ENCODE measurements around the gene MINDY4B.

GRCh38 chr3:150936693-150937092 is 31.5 kb upstream of the MINDY4B start:
- no peak for TF ChIP-seq POLR2AphosphoS5 (IDR thresholded peaks at IDR 0.05; ENCODE audit: low read depth, low read length)
- no peak for TF ChIP-seq POLR2A (IDR thresholded peaks at IDR 0.05; ENCODE audit: low read depth, low read length)

Measured in GM12892 (cell line).